Measurements from ENCODE around the gene ARHGDIA.

Gene ARHGDIA

GRCh38 chr17:81884520-81884919 is 13.4 kb upstream of the ARHGDIA start:
- H3K9ac ChIP-seq (ENCODE audit: low read depth, low read length), result no peak overlapping the region
- H3K27me3 ChIP-seq (ENCODE audit: insufficient read depth, low read length), result no peaks in the 10 kb centered on the region
- H3K4me3 ChIP-seq (ENCODE audit: low read length), result no peak overlapping the region
- no peaks in the 10 kb centered on the region for H3K9me3 ChIP-seq (ENCODE audit: insufficient read depth, low read depth, low read length)
- 93% methylated on average over 11 of the region's 11 CpGs for WGBS
- no peak overlapping the region for H3K27ac ChIP-seq (ENCODE audit: low read depth, low read length)
- H3K4me1 ChIP-seq (ENCODE audit: insufficient read depth, low read length), result no peaks in the 10 kb centered on the region
- peaks cover 88% of the 10 kb centered on the region for H3K36me3 ChIP-seq (ENCODE audit: insufficient read depth, low read length)

DNA sequence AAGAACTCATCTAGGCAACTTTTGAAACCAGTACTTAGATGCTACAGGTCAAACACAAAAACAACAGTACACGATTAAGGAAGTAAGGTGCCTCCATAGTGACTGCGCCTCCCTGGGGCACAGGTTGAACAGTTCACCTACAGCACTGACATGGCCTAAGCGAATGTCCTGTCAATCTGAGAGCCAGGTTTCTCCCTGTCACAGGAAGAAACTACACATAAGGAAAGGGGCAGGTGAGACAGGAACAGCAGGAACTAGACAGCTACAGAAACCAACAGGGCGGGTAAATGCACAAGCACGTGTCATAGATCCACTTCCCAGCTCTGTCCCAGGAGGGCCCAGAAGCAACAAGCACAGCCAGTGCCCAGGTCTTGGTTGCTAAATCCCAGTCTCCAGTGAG is 8.0 kb upstream of the ARHGDIA start:
- Histone ChIP-seq H3K36me3 (ENCODE audit: insufficient read depth, low read length) (peaks cover 54% of the 10 kb centered on the region), H3K9ac (ENCODE audit: low read depth, low read length) (no peak overlapping the region), H3K27me3 (ENCODE audit: insufficient read depth, low read length) (no peaks in the 10 kb centered on the region), H3K4me3 (ENCODE audit: low read length) (no peak overlapping the region), H3K9me3 (ENCODE audit: insufficient read depth, low read depth, low read length) (no peaks in the 10 kb centered on the region), H3K27ac (ENCODE audit: low read depth, low read length) (no peak overlapping the region), H3K4me1 (ENCODE audit: insufficient read depth, low read length) (no peaks in the 10 kb centered on the region)
- WGBS, result 95% methylated on average over 5 of the region's 5 CpGs

GRCh38 chr17:81878294-81878693 is 7.2 kb upstream of the ARHGDIA start:
- Histone ChIP-seq H3K4me1 (ENCODE audit: insufficient read depth, low read length) (no peaks in the 10 kb centered on the region), H3K27ac (ENCODE audit: low read depth, low read length) (no peak overlapping the region), H3K9me3 (ENCODE audit: insufficient read depth, low read depth, low read length) (no peaks in the 10 kb centered on the region), H3K9ac (ENCODE audit: low read depth, low read length) (no peak overlapping the region), H3K27me3 (ENCODE audit: insufficient read depth, low read length) (no peaks in the 10 kb centered on the region), H3K4me3 (ENCODE audit: low read length) (no peak overlapping the region), H3K36me3 (ENCODE audit: insufficient read depth, low read length) (peaks cover 50% of the 10 kb centered on the region)
- WGBS, result 98% methylated on average over 3 of the region's 3 CpGs

GRCh38 chr17:81877569-81877968 is 6.4 kb upstream of the ARHGDIA start:
- H3K4me1 ChIP-seq (ENCODE audit: insufficient read depth, low read length), result no peaks in the 10 kb centered on the region
- no peak overlapping the region for H3K9ac ChIP-seq (ENCODE audit: low read depth, low read length)
- 95% methylated on average over 5 of the region's 5 CpGs for WGBS
- H3K27ac ChIP-seq (ENCODE audit: low read depth, low read length), result no peak overlapping the region
- no peaks in the 10 kb centered on the region for H3K27me3 ChIP-seq (ENCODE audit: insufficient read depth, low read length)
- H3K36me3 ChIP-seq (ENCODE audit: insufficient read depth, low read length), result peaks cover 45% of the 10 kb centered on the region
- H3K4me3 ChIP-seq (ENCODE audit: low read length), result no peak overlapping the region
- no peaks in the 10 kb centered on the region for H3K9me3 ChIP-seq (ENCODE audit: insufficient read depth, low read depth, low read length)

- no peaks in the 10 kb centered on the region for H3K27me3 ChIP-seq (ENCODE audit: insufficient read depth, low read length)
- H3K36me3 ChIP-seq (ENCODE audit: insufficient read depth, low read length), result peaks cover 12% of the 10 kb centered on the region
- WGBS, result 4% methylated on average over 86 of the region's 86 CpGs
- H3K4me3 ChIP-seq (ENCODE audit: low read length), result peak overlapping the region; percentile 82
- peak overlapping the region; percentile 95 for H3K9ac ChIP-seq (ENCODE audit: low read depth, low read length)
- peak overlapping the region; percentile 94 for H3K27ac ChIP-seq (ENCODE audit: low read depth, low read length)
- no peaks in the 10 kb centered on the region for H3K9me3 ChIP-seq (ENCODE audit: insufficient read depth, low read depth, low read length)
- peaks cover 25% of the 10 kb centered on the region for H3K4me1 ChIP-seq (ENCODE audit: insufficient read depth, low read length)
Observed at GRCh38 chr17:81871387-81872230, 472 bp upstream of the ARHGDIA start.

DNA sequence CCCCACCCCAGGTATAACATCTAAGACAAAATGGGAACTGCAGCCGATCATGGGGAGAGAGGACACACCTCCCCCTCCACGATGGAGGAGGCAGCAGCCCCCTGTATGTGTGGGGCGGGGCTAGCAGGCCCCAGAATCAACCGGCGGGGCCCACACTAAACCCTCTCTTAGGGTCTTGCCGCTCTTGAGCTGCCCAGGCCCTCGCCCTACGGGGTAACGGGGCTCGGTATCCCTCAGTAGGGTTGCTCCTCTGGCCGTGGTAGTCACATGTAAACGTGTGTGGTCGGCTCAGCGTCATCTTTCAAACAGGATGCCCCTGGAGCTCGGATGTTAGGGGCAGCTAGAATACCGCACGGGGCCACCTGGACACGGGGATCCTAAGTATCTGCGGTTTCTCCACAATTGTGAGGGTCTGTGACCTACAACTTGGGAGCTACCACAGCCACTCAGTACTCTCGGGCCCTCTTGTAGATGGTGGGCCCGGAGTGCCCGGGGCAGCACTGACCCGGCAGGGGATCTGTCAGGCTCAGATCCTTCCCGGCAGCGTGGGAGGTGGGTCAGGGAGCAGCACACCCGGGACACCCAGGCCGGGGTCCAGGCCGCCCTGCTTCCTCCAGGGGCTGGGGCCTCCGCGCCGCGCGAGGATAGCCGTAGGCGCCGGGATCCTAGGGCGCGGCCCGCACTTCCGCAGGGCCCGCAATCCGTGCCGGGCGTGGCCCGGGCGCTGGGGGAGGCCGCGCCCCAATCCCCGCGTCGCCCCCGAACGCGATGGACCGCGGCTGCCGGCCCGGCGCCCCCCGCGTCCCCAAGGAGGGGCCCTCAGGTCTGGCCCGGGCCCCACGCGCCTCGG is 781 bp downstream of the ARHGDIA start:
- H3K27me3 ChIP-seq (ENCODE audit: insufficient read depth, low read length), result no peaks in the 10 kb centered on the region
- no peaks in the 10 kb centered on the region for H3K9me3 ChIP-seq (ENCODE audit: insufficient read depth, low read depth, low read length)
- H3K27ac ChIP-seq (ENCODE audit: low read depth, low read length), result peak overlapping the region; percentile 79; the same call in 1 of the 2 replicates
- H3K9ac ChIP-seq (ENCODE audit: low read depth, low read length), result peak overlapping the region; percentile 86
- H3K4me1 ChIP-seq (ENCODE audit: insufficient read depth, low read length), result peaks cover 25% of the 10 kb centered on the region
- 2% methylated on average over 64 of the region's 65 CpGs for WGBS
- peaks cover 23% of the 10 kb centered on the region for H3K36me3 ChIP-seq (ENCODE audit: insufficient read depth, low read length)
- peak overlapping the region; percentile 86 for H3K4me3 ChIP-seq (ENCODE audit: low read length)

- H3K36me3 ChIP-seq (ENCODE audit: insufficient read depth, low read length), result peaks cover 30% of the 10 kb centered on the region
- peak overlapping the region; percentile 86 for H3K9ac ChIP-seq (ENCODE audit: low read depth, low read length)
- peak overlapping the region; percentile 86 for H3K4me3 ChIP-seq (ENCODE audit: low read length)
- peaks cover 25% of the 10 kb centered on the region for H3K4me1 ChIP-seq (ENCODE audit: insufficient read depth, low read length)
- H3K27me3 ChIP-seq (ENCODE audit: insufficient read depth, low read length), result no peaks in the 10 kb centered on the region
- WGBS, result 38% methylated on average over 52 of the region's 52 CpGs
- peak overlapping the region; percentile 82 for H3K27ac ChIP-seq (ENCODE audit: low read depth, low read length)
- no peaks in the 10 kb centered on the region for H3K9me3 ChIP-seq (ENCODE audit: insufficient read depth, low read depth, low read length)
Observed at GRCh38 chr17:81869221-81870130, 1.7 kb downstream of the ARHGDIA start.

DNA sequence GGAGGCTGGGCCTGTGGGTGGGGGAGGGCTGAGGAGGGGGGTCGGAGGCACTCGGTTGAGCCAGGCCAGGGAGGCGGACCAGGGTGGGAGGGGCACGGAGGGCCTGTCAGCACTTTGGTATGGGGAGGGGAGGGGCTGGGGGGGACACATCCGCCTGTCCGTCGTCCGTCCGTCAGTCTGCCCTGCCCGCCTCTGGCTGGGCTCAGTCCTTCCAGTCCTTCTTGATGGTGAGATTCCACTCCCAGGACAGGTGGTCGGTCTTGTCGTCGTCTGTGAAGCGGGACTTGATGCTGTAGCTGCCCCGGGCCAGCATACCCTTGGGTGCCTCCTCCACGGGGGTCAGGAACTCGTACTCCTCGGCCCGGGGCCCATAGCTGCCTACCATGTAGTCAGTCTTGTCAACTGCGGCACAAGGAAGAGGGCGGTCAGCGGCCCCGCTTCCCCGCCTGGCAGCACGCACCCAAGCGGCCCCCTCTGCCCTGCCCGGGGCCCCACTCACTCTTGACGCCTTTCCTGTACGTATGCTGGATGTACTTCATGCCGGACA is 2.4 kb downstream of the ARHGDIA start:
- Histone ChIP-seq H3K27ac (ENCODE audit: low read depth, low read length) (peak overlapping the region; percentile 82), H3K4me1 (ENCODE audit: insufficient read depth, low read length) (peaks cover 25% of the 10 kb centered on the region), H3K9me3 (ENCODE audit: insufficient read depth, low read depth, low read length) (no peaks in the 10 kb centered on the region), H3K36me3 (ENCODE audit: insufficient read depth, low read length) (peaks cover 36% of the 10 kb centered on the region), H3K9ac (ENCODE audit: low read depth, low read length) (no peak overlapping the region), H3K27me3 (ENCODE audit: insufficient read depth, low read length) (no peaks in the 10 kb centered on the region), H3K4me3 (ENCODE audit: low read length) (no peak overlapping the region)
- 68% methylated on average over 30 of the region's 30 CpGs for WGBS

DNA sequence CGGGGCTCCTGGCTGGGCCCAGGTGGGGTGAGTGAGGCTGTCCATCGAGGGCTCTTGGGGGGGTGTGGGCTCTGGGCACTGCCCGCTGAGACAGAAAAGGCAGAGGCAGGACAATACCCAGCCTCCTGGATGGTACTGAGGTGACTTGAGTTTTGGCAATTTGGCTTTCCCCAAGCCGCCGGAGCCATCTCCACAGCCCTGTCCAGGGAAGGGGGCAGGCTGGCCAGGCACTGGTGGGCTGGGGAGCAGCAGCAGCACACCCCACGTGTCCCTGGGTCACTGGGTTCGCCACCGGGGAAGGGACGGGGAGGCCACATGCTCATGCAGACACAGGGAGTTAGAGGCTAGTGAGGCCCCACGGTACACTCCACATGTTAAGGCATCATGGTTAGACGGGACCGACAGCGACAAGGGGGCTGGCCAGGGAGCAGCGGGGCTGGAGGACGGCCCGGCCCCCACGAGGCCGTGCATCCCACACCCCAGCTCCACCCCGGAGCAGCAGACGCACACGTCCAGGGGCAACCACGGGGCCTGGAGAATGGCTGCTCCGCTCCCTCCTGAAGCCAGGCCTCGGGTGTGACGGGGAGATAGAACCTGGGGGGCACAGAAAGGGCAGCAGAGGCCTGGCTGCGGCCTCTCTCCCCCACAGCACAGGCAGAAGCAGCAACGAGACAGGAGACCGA is 3.0 kb downstream of the ARHGDIA start:
- Histone ChIP-seq H3K36me3 (ENCODE audit: insufficient read depth, low read length) (peaks cover 42% of the 10 kb centered on the region), H3K4me1 (ENCODE audit: insufficient read depth, low read length) (peaks cover 25% of the 10 kb centered on the region), H3K9ac (ENCODE audit: low read depth, low read length) (peak overlapping the region; percentile 33; the same call in 1 of the 2 replicates), H3K27ac (ENCODE audit: low read depth, low read length) (peak overlapping the region; percentile 73), H3K4me3 (ENCODE audit: low read length) (no peak overlapping the region), H3K27me3 (ENCODE audit: insufficient read depth, low read length) (no peaks in the 10 kb centered on the region), H3K9me3 (ENCODE audit: insufficient read depth, low read depth, low read length) (no peaks in the 10 kb centered on the region)
- WGBS, result 80% methylated on average over 28 of the region's 28 CpGs
